ENCODE results near the gene ANKRD33B.
A peak's percentile ranks its signal among the peaks of the same experiment; 100 is the strongest.

Gene ANKRD33B

GRCh38 chr5:10661401-10661800 is 97.5 kb downstream of the ANKRD33B start:
- DNase-seq (ENCODE audit: low read depth): no peak

GRCh38 chr5:10662083-10662482 is 98.2 kb downstream of the ANKRD33B start:
- no peak for DNase-seq (ENCODE audit: low read depth)

- no peak for DNase-seq (ENCODE audit: low read depth)
Observed at GRCh38 chr5:10662661-10663488, 99.0 kb downstream of the ANKRD33B start.

GRCh38 chr5:10663489-10664179 is 99.8 kb downstream of the ANKRD33B start:
- peak; percentile 51 for DNase-seq (ENCODE audit: low read depth)

- peak; percentile 16 for DNase-seq (ENCODE audit: low read depth)
Observed at GRCh38 chr5:10664180-10664769, 100.4 kb downstream of the ANKRD33B start.

GRCh38 chr5:10665799-10666198 is 101.9 kb downstream of the ANKRD33B start:
- no peak for DNase-seq (ENCODE audit: low read depth)

- no peak for DNase-seq (ENCODE audit: low read depth)
Observed at GRCh38 chr5:10666531-10667299, 102.8 kb downstream of the ANKRD33B start.

- DNase-seq (ENCODE audit: low read depth): no peak
Observed at GRCh38 chr5:10667431-10668057, 103.7 kb downstream of the ANKRD33B start.

GRCh38 chr5:10668697-10669096 is 104.8 kb downstream of the ANKRD33B start:
- no peak for DNase-seq (ENCODE audit: low read depth)

- no peak for DNase-seq (ENCODE audit: low read depth)
Observed at GRCh38 chr5:10669983-10670382, 106.1 kb downstream of the ANKRD33B start.

GRCh38 chr5:10671041-10672008 is 107.5 kb downstream of the ANKRD33B start:
- DNase-seq (ENCODE audit: low read depth): no peak

- DNase-seq (ENCODE audit: low read depth): no peak
Observed at GRCh38 chr5:10672146-10673016, 108.5 kb downstream of the ANKRD33B start.

GRCh38 chr5:10673017-10673389 is 109.1 kb downstream of the ANKRD33B start:
- no peak for DNase-seq (ENCODE audit: low read depth)

- no peak for DNase-seq (ENCODE audit: low read depth)
Observed at GRCh38 chr5:10673407-10673806, 109.5 kb downstream of the ANKRD33B start.

GRCh38 chr5:10674096-10674495 is 110.2 kb downstream of the ANKRD33B start:
- no peak for DNase-seq (ENCODE audit: low read depth)

- DNase-seq (ENCODE audit: low read depth): no peak
Observed at GRCh38 chr5:10674582-10674981, 110.7 kb downstream of the ANKRD33B start.

GRCh38 chr5:10675177-10675700 is 111.4 kb downstream of the ANKRD33B start:
- no peak for DNase-seq (ENCODE audit: low read depth)

- no peak for DNase-seq (ENCODE audit: low read depth)
Observed at GRCh38 chr5:10676224-10676623, 112.4 kb downstream of the ANKRD33B start.

- DNase-seq (ENCODE audit: low read depth): no peak
Observed at GRCh38 chr5:10676946-10677345, 113.1 kb downstream of the ANKRD33B start.

All from fibroblast of the conjunctiva (primary cell).